GM13976 (cell line): ENCODE data around the gene DSC3.
"Not testable (repeated sequence)": the region's sequence is repeated elsewhere in the genome, so short reads cannot be mapped to it uniquely, and the experiment has no call there.

Source experiments
- DNase-seq: peaks from one replicate; pipeline ENCODE4 v3.0.0; 2012; ENCODE audit warnings: low spot score
- CTCF ChIP-seq: IDR thresholded peaks from 2 replicates; pipeline ENCODE4 v1.5.1; 2012; ENCODE audit warnings: borderline replicate concordance, mild to moderate bottlenecking; ENCODE audit not compliant: insufficient read depth; ENCODE audit errors: extremely low read depth, missing control alignments, control extremely low read depth
- in situ Hi-C: fragments of 300-500 bp; cut with MboI; formaldehyde crosslinking; loops from one replicate; pipeline ENCODE4 v1.12.0; 2022; ENCODE audit warnings: low sequenced_read_pairs, mixed read lengths, inconsistent platforms; ENCODE audit not compliant: unreplicated experiment

Gene DSC3

GRCh38 chr18:31044926-31045325 lies 2.4 kb upstream of the DSC3 start:
- in situ Hi-C loops, result no loop called here
- no peak for TF ChIP-seq CTCF
- no peak for DNase-seq

GRCh38 chr18:31043709-31044108 lies 1.2 kb upstream of the DSC3 start:
- DNase-seq, result no peak
- in situ Hi-C loops, result no loop called here
- no peak for TF ChIP-seq CTCF

- in situ Hi-C loops, result no loop called here
- no peak for DNase-seq
- no peak for TF ChIP-seq CTCF
These were observed 497 bp downstream of the DSC3 start for GRCh38 chr18:31042084-31042405.

GRCh38 chr18:31041271-31042083 lies 1.1 kb downstream of the DSC3 start:
- peak; percentile 41 for DNase-seq
- no peak for TF ChIP-seq CTCF
- in situ Hi-C loops, result no loop called here

- no peak for TF ChIP-seq CTCF
- in situ Hi-C loops, result no loop called here
- no peak for DNase-seq
These were observed 1.8 kb downstream of the DSC3 start for GRCh38 chr18:31040686-31041270.

GRCh38 chr18:31039426-31039825 lies 3.1 kb downstream of the DSC3 start:
- in situ Hi-C loops, result no loop called here
- TF ChIP-seq CTCF, result no peak

GRCh38 chr18:31037686-31038085 lies 4.9 kb downstream of the DSC3 start:
- in situ Hi-C loops, DNase-seq: not testable (repeated sequence)

More at GRCh38 chr18:31039426-31039825, 3.1 kb downstream of the DSC3 start:
- no peak for DNase-seq
